GM12874 (cell line): ENCODE results near the gene NR5A1.

Source experiments
- TF ChIP-seq, protein P1 (sequence below): IDR thresholded peaks from 2 replicates; pipeline ENCODE4 v1.5.1; 2011; ENCODE audit warnings: low read depth, mild to moderate bottlenecking, control low read depth, low read length, moderate library complexity; ENCODE audit not compliant: insufficient read depth

Gene NR5A1

DNA sequence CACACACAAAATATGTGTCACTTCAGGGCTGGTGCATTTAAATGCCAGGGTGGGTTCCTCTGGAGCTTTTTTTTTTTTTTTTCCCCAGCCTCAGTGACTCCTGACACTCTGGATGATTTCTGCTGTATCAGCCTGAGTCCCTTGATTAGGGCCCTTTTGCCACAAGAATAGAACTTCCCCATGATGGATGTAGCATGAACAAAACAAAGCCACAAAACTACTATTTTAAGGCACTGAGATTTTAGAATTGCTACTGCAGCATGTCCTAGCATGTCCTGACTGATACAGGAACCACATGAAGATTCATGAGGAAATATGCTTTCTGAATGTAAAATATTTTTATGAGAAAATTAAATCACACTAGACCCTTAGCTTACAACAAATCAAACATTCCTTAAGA, 70.9 kb downstream of the NR5A1 start:
- TF ChIP-seq, protein P1, sequence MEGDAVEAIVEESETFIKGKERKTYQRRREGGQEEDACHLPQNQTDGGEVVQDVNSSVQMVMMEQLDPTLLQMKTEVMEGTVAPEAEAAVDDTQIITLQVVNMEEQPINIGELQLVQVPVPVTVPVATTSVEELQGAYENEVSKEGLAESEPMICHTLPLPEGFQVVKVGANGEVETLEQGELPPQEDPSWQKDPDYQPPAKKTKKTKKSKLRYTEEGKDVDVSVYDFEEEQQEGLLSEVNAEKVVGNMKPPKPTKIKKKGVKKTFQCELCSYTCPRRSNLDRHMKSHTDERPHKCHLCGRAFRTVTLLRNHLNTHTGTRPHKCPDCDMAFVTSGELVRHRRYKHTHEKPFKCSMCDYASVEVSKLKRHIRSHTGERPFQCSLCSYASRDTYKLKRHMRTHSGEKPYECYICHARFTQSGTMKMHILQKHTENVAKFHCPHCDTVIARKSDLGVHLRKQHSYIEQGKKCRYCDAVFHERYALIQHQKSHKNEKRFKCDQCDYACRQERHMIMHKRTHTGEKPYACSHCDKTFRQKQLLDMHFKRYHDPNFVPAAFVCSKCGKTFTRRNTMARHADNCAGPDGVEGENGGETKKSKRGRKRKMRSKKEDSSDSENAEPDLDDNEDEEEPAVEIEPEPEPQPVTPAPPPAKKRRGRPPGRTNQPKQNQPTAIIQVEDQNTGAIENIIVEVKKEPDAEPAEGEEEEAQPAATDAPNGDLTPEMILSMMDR: no peak
